Right lobe of liver (tissue), 4 donors: ENCODE results near the gene GNAQ.

Experiments
- POLR2A ChIP-seq: fragments of 450-650 bp; IDR thresholded peaks from one replicate; pipeline ENCODE4 v1.6.1; 2017; ENCODE audit warnings: antibody characterized with exemption, mild to moderate bottlenecking
- TF ChIP-seq, protein P1 (sequence below), 4 donors: fragments of 200-600 bp in 3 of 4; fragments of 450-650 bp in 1 of 4; IDR thresholded peaks; one replicate each; pipeline versions ENCODE4 v1.5.1 to v1.8.0; 2016 to 2022; ENCODE audit warnings: antibody characterized with exemption in 4 of 4, mild to moderate bottlenecking in 2 of 4
- donor health status: DM: no; HTN: no; CAD: no.
- donor health status: DM: no; HTN: no; CAD: no.
- donor health status: DM: no; HTN: yes; CAD: no.

DNA sequence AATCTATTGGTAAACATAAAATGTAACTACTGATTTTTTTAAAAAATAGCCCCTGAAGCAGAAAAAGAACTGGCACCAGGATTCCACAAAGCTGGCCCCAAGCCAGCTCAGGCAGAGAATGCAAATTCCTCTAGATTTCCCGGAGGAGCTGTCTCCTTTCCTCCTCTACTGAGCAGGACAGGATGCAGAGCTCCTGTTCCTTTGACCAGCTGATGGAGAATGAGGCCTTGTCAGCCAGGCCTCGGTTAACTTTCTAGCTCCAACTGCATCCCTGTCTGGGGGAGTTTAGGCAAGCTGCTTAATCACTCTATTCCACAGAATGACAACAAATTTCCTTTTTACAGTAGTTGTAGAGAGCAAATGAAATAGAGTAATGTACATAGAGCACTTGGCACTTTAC, 155.5 kb downstream of the GNAQ start:
- TF ChIP-seq, protein P1, sequence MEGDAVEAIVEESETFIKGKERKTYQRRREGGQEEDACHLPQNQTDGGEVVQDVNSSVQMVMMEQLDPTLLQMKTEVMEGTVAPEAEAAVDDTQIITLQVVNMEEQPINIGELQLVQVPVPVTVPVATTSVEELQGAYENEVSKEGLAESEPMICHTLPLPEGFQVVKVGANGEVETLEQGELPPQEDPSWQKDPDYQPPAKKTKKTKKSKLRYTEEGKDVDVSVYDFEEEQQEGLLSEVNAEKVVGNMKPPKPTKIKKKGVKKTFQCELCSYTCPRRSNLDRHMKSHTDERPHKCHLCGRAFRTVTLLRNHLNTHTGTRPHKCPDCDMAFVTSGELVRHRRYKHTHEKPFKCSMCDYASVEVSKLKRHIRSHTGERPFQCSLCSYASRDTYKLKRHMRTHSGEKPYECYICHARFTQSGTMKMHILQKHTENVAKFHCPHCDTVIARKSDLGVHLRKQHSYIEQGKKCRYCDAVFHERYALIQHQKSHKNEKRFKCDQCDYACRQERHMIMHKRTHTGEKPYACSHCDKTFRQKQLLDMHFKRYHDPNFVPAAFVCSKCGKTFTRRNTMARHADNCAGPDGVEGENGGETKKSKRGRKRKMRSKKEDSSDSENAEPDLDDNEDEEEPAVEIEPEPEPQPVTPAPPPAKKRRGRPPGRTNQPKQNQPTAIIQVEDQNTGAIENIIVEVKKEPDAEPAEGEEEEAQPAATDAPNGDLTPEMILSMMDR (IDR thresholded peaks at IDR 0.05): no peak
- no peak for TF ChIP-seq POLR2A
